Caco-2 (cell line): Measurements from ENCODE around the gene PDE7B. TPM values are rescaled to one million over a fixed set of nuclear protein-coding genes. Genes with fewer than 3 reads are reported as not detected.

Experiments
- BruUV-seq: library from RNA; stranded (reverse); fragments of 400-500 nt; replicated peaks from 2 replicates; lab custom pipeline; 2021; lab: Mats Ljungman, UMichigan
- CTCF ChIA-PET: fragments of 300-600 bp; sonication (Branson Sonifier 250); formaldehyde crosslinking; loops from one replicate; lab custom pipeline; 2022; ENCODE audit warnings: antibody characterized with exemption; lab: Charles Lee
- POLR2A ChIA-PET: fragments of 300-600 bp; sonication (Branson Sonifier 250); formaldehyde crosslinking; loops from one replicate; lab custom pipeline; 2022; ENCODE audit warnings: antibody characterized with exemption; lab: Charles Lee
- DNase-seq, 2 experiments: peaks; one replicate each; pipeline versions ENCODE4 v3.0.0 to v3.0.0-alpha.2; 2020 to 2022
- H3K27me3 ChIP-seq: replicated peaks from 2 replicates; pipeline ENCODE4 v1.6.0; 2011; ENCODE audit warnings: low read length; ENCODE audit not compliant: control insufficient read depth, insufficient read depth
- H3K36me3 ChIP-seq: 2 replicates; pipeline ENCODE4 v1.5.1; 2011; ENCODE audit warnings: low read length; ENCODE audit not compliant: control insufficient read depth, insufficient read depth
- H3K4me1 ChIP-seq: fragments of 250-450 bp; sonication (Bioruptor Pico); 2 replicates; pipeline ENCODE4 v1.5.1; 2020; ENCODE audit warnings: mild to moderate bottlenecking
- H3K4me3 ChIP-seq: 2 replicates; pipeline ENCODE4 v1.5.1; 2011; ENCODE audit warnings: low read depth, mild to moderate bottlenecking, control low read depth, low read length
- H3K9me3 ChIP-seq: fragments of 250-450 bp; sonication (Bioruptor Pico); 2 replicates; pipeline ENCODE4 v1.5.1; 2020; ENCODE audit warnings: mild to moderate bottlenecking, moderate library complexity
- H3K27ac Mint-ChIP-seq: one replicate; pipeline ENCODE4 v1.8.0; 2022; ENCODE audit warnings: mixed read lengths; ENCODE audit not compliant: unreplicated experiment
- H3K27me3 Mint-ChIP-seq: one replicate; pipeline ENCODE4 v1.8.0; 2022; ENCODE audit warnings: mixed read lengths; ENCODE audit not compliant: insufficient read depth, unreplicated experiment
- H3K36me3 Mint-ChIP-seq: one replicate; pipeline ENCODE4 v1.8.0; 2022; ENCODE audit warnings: mild to moderate bottlenecking, mixed read lengths; ENCODE audit not compliant: insufficient read depth, unreplicated experiment
- H3K4me1 Mint-ChIP-seq: one replicate; pipeline ENCODE4 v1.8.0; 2022; ENCODE audit warnings: low read depth, mixed read lengths; ENCODE audit not compliant: unreplicated experiment
- H3K4me3 Mint-ChIP-seq: one replicate; pipeline ENCODE4 v1.8.0; 2022; ENCODE audit warnings: mild to moderate bottlenecking, moderate library complexity, mixed read lengths; ENCODE audit not compliant: unreplicated experiment
- H3K9me3 Mint-ChIP-seq: one replicate; pipeline ENCODE4 v1.8.0; 2022; ENCODE audit warnings: mixed read lengths; ENCODE audit not compliant: unreplicated experiment
- intact Hi-C: fragments of 100-400 bp; cut with micrococcal nuclease; formaldehyde crosslinking; loops from one replicate; pipeline ENCODE4 v1.10.0; 2022; ENCODE audit not compliant: unreplicated experiment
- total RNA-seq: library from RNA; stranded (reverse); gene quantifications from 2 replicates; pipeline ENCODE4 v1.2.3, GENCODE V29; 2022
- TF ChIP-seq, protein P1 (sequence below), 2 experiments: fragments of 200-600 bp in 1 of 2; IDR thresholded peaks; 1 replicate in 1 of 2; 2 replicates in 1 of 2; pipeline versions ENCODE4 v1.5.1 to v1.8.0; 2011 to 2022; ENCODE audit warnings: antibody characterized with exemption in 1 of 2, control low read depth in 1 of 2, inconsistent platforms in 1 of 2, low read depth in 1 of 2, low read length in 1 of 2, mild to moderate bottlenecking in 1 of 2, moderate library complexity in 1 of 2; ENCODE audit not compliant: insufficient read depth in 1 of 2, severe bottlenecking in 1 of 2, unreplicated experiment in 1 of 2

The PDE7B gene
- total RNA-seq, 1 experiment from 2014 or later = not detected

DNA sequence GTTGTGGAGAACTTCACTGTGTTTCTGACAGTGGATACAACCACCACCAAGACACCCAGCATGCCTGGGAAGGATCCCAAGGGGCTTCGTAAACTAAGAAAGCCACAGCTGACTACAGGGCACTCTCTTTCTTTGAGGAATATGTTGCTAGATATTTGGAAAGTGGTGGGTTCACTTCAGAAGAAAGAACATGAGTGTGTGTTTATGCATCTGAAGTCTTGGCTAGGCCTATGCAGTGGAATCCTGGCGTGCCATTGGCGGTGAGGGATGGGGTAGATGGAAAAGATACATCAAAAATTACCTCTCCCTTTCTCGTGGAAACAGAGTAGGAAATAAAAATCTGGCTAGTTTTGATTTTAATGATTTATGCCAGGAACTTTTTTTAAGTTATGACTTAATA is 187.7 kb downstream of the PDE7B start:
- DNase-seq = no peak
- Histone ChIP-seq H3K4me1 (no peaks in the 10 kb centered on the region), H3K27me3 (no peaks in the 10 kb centered on the region), H3K9me3 (no peaks in the 10 kb centered on the region), H3K36me3 (no peaks in the 10 kb centered on the region), H3K4me3 (no peak overlapping the region)
- ChIA-PET POLR2A (no interaction called here), CTCF (no interaction called here)
- Mint-ChIP-seq H3K4me3 (no peak overlapping the region), H3K9me3 (no peaks in the 10 kb centered on the region), H3K36me3 (no peaks in the 10 kb centered on the region), H3K4me1 (no peaks in the 10 kb centered on the region), H3K27ac (no peak overlapping the region), H3K27me3 (no peaks in the 10 kb centered on the region)
- intact Hi-C loops = no loop called here
- TF ChIP-seq, protein P1, sequence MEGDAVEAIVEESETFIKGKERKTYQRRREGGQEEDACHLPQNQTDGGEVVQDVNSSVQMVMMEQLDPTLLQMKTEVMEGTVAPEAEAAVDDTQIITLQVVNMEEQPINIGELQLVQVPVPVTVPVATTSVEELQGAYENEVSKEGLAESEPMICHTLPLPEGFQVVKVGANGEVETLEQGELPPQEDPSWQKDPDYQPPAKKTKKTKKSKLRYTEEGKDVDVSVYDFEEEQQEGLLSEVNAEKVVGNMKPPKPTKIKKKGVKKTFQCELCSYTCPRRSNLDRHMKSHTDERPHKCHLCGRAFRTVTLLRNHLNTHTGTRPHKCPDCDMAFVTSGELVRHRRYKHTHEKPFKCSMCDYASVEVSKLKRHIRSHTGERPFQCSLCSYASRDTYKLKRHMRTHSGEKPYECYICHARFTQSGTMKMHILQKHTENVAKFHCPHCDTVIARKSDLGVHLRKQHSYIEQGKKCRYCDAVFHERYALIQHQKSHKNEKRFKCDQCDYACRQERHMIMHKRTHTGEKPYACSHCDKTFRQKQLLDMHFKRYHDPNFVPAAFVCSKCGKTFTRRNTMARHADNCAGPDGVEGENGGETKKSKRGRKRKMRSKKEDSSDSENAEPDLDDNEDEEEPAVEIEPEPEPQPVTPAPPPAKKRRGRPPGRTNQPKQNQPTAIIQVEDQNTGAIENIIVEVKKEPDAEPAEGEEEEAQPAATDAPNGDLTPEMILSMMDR (IDR thresholded peaks at IDR 0.05; ENCODE audit: insufficient read depth in 1 of 2, low read depth in 1 of 2, low read length in 1 of 2, severe bottlenecking in 1 of 2, unreplicated experiment in 1 of 2) = no peak
- no TSS peak for BruUV-seq

DNA sequence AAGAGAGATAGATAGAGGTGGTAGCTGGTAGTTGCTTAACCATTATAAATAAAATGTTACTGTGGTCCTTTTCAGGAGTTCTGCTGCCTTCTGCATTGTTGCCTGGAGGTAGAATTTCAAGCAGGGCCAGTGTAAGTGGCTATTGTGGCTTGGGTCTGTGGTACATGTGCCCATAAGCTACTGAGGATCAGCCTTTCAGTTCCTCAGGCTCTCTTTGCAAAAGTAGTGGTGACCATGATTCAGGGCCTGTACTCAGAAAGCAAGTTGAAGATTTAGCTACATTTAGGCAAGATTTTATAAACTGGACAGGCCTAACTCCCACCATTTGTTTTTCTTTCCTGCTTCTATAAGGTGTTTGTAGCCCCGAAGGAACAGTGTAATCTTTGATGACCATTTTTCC is 199.0 kb downstream of the PDE7B start:
- no TSS peak for BruUV-seq
- H3K36me3 ChIP-seq = no peaks in the 10 kb centered on the region
- TF ChIP-seq, protein P1 (IDR thresholded peaks at IDR 0.05; ENCODE audit: insufficient read depth in 1 of 2, low read depth in 1 of 2, low read length in 1 of 2, severe bottlenecking in 1 of 2, unreplicated experiment in 1 of 2) = no peak
- Mint-ChIP-seq H3K27me3 (peaks cover 4% of the 10 kb centered on the region), H3K27ac (no peak overlapping the region), H3K9me3 (no peaks in the 10 kb centered on the region), H3K4me3 (no peak overlapping the region), H3K36me3 (no peaks in the 10 kb centered on the region), H3K4me1 (no peaks in the 10 kb centered on the region)
- H3K4me1 ChIP-seq = no peaks in the 10 kb centered on the region
- CTCF ChIA-PET = no interaction called here
- intact Hi-C loops = no loop called here
- DNase-seq = no peak
- POLR2A ChIA-PET = no interaction called here
- no peaks in the 10 kb centered on the region for H3K9me3 ChIP-seq
- no peak overlapping the region for H3K4me3 ChIP-seq
- H3K27me3 ChIP-seq = no peaks in the 10 kb centered on the region

DNA sequence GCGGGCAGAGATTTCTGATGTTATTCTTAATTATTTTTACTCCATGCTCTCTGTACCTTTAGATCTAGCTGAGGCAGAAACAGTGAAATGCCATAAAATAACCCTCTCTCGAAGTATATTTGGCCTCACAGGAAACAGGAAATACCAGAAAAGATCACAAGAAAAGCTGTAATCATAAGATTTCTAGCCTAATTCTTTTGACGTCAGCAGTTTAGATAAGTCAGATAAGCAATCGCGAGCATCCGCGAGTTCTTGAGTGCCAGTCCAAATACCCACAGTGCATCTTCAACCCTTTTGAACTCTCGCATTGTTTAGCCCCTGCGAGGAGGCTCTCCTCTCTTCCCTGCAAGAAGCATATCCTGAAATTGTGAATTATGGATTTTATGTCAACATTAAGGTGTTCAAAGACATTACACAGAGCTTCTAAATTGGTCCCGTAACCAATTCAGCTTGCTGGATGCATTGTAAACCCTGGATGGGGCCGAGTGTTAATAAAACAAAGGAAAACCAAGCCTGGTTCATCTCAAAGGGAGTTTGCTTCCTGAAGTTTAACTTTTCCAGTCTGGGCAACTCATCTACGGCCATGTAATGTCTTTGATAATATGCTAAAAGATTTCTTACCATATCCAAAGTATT is 199.8 kb downstream of the PDE7B start:
- Mint-ChIP-seq H3K27me3 (peaks cover 3% of the 10 kb centered on the region), H3K36me3 (no peaks in the 10 kb centered on the region), H3K4me3 (no peak overlapping the region), H3K4me1 (no peaks in the 10 kb centered on the region), H3K27ac (no peak overlapping the region), H3K9me3 (no peaks in the 10 kb centered on the region)
- TF ChIP-seq, protein P1 (IDR thresholded peaks at IDR 0.05; ENCODE audit: insufficient read depth in 1 of 2, low read depth in 1 of 2, low read length in 1 of 2, severe bottlenecking in 1 of 2, unreplicated experiment in 1 of 2) = no peak
- H3K4me1 ChIP-seq = no peaks in the 10 kb centered on the region
- no peaks in the 10 kb centered on the region for H3K27me3 ChIP-seq
- no peak overlapping the region for H3K4me3 ChIP-seq
- POLR2A ChIA-PET = no interaction called here
- H3K9me3 ChIP-seq = no peaks in the 10 kb centered on the region
- DNase-seq = no peak
- intact Hi-C loops = no loop called here
- no peaks in the 10 kb centered on the region for H3K36me3 ChIP-seq
- CTCF ChIA-PET = no interaction called here
- no TSS peak for BruUV-seq
